NCI-H446 treated with DMSO at 0.1 percent for 48 hours (cell line): Measurements from ENCODE around the gene SLC30A5.
"Not testable (repeated sequence)": the region's sequence is repeated elsewhere in the genome, so short reads cannot be mapped to it uniquely, and the experiment has no call there.

Experiments
- DNase-seq: peaks from one replicate; lab custom pipeline; 2025; lab: John Stamatoyannopoulos, UW

Gene SLC30A5

GRCh38 chr5:69105996-69106906 is 12.4 kb downstream of the SLC30A5 start:
- DNase-seq = no peak

DNA sequence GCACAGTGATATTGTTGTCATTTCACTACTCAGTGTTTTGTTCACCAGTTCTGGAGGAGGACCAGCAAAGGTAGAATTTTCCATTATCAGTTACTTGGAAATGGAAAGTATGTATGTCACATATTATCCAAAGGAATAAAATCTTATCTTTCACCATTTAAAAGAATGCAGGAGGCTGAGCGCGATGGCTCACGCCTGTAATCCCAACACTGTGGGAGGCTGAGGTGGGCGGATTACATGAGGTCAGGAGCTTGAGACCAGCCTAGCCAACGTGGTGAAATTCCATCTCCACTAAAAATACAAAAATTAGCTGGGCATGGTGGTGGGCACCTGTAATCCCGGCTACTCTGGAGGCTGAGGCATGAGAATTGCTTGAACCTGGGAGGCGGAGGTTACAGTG is 14.6 kb downstream of the SLC30A5 start:
- DNase-seq = not testable (repeated sequence)

DNA sequence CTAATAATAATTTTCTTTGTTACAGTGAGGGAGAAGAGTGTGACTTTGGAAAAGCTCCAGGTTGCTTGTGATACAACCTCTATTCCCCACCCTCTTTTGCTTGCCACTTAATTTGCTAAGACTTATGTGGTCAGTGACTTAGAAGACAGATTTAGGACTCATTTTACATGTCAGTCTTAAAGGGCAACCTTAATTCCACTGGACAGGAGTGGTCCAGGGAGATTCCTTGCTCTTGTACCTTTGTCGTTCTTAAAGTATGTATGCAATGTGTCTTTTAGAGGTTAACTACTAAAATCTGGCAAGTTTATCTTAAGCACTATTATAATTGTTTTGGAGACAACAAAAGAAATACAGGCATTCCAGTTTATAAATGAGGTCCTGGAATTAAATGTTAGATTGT is 20.0 kb downstream of the SLC30A5 start:
- no peak for DNase-seq

- DNase-seq = no peak
These were observed 21.7 kb downstream of the SLC30A5 start for GRCh38 chr5:69115526-69115925.

- DNase-seq = no peak
These were observed 35.6 kb downstream of the SLC30A5 start for GRCh38 chr5:69129413-69129812.

- DNase-seq = no peak
These were observed 36.4 kb downstream of the SLC30A5 start for GRCh38 chr5:69130241-69130640.

GRCh38 chr5:69131304-69131703 is 37.5 kb downstream of the SLC30A5 start:
- no peak for DNase-seq

DNA sequence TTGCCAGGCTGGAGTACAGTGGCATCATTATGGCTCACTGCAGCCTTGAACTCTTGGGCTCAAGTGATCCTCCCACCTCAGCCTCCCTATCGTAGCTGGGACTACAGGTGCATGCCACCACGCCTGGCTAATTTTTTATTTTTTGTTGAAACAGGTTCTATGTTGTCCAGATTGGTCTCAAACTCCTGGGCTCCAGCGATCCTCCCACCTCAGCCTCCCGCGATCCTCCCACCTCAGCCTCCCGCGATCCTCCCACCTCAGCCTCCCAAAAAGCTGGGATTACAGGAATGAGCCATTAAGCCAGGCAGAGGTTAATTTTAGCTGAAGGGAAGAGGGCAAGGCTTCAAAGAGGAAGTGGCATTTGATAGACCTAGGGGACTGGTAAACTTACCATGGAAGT is 40.3 kb downstream of the SLC30A5 start:
- no peak for DNase-seq

DNA sequence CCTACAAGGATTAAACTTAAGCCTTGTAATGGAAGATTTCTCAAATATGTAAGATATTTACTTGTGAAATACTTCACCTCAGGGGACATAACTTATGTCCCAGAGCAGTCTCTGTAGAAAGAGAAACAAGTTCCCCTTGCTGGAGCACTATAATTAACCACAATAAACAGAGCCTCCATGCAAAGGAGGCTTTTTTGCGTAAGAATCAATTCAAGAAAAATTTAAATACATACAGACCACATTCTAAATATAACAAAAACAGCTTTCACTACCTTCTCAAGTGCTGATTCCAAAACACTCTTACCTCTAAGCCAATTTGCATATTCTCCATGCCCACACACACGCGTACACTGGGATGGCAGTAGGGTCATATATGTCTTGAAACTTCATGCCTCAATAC is 42.5 kb downstream of the SLC30A5 start:
- no peak for DNase-seq

- not testable (repeated sequence) for DNase-seq
These were observed 43.4 kb downstream of the SLC30A5 start for GRCh38 chr5:69137208-69137607.

DNA sequence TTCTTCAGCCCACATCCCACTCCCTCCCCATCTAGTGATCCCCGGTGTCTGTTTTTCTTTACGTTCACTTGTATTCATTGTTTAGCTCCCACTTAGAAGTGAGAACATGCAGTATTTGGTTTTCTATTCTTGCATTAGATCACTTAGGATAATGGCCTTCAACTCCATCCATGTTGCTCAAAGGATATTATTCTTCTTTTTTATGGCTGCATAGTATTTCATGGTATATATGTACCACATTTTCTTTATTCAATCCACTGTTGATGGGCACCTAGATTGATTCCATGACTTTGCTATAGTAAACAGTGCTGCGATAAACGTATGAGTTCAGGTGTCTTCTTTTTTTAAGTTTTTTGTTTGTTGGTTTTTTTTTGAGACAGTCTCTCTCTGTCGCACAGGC is 44.0 kb downstream of the SLC30A5 start:
- no peak for DNase-seq

- DNase-seq = no peak
These were observed 45.0 kb downstream of the SLC30A5 start for GRCh38 chr5:69138766-69139165.

GRCh38 chr5:69140239-69140638 is 46.4 kb downstream of the SLC30A5 start:
- DNase-seq = not testable (repeated sequence)

DNA sequence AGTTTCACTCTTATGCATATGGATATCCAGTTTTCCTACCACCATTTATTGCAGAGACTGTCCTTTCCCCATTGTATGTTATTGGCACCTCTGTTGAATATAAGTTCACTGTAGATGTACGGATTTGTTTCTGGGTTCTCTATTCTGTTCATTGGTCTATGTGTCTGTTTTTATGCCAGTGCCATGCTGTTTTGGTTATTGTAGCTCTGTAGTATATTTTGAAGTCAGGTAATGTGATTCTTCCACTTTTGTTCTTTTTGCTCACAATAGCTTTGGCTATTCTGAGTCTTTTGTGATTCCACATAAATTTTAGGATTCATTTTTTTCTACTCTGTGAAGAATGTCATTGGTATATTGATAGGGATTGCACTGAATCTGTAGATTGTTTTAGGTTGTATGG is 47.0 kb downstream of the SLC30A5 start:
- no peak for DNase-seq

DNA sequence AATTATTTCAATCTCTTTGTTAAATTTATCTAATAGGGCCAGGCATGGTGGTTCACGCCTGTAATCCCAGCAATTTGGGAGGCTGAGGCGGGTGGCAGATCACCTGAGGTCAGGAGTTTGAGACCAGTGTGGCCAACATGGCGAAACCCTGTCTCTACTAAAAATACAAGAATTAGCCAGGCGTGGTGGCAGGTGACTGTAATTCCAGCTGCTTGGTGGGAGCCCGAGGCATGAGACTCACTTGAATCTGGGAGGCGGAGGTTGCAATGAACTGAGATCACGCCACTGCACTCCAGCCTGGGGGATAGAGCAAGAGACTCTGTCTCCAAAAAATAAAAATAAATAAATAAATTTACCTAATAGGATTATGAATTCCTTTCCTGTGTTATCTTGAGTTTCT is 54.8 kb downstream of the SLC30A5 start:
- not testable (repeated sequence) for DNase-seq

- no peak for DNase-seq
These were observed 55.3 kb downstream of the SLC30A5 start for GRCh38 chr5:69148981-69149675.

- DNase-seq = no peak
These were observed 55.8 kb downstream of the SLC30A5 start for GRCh38 chr5:69149676-69150010.

GRCh38 chr5:69152731-69153130 is 58.9 kb downstream of the SLC30A5 start:
- DNase-seq = no peak

DNA sequence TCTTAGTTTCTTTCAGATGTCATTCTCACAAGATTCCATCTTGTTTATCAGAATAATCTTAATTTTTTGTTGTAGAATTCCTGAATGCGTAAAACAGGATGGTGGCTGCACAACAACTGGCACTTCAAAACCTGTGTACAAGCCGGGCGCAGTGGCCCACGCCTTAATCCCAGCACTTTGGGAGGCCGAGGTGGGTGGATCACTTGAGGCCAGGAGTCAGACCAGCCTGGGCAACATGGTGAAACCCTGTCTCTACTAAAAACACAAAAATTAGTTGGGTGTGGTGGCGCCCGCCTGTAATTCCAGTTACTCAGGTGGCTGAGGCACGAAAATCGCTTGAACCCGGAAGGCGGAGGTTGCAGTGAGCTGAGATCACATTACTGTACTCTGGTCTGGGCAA is 62.6 kb downstream of the SLC30A5 start:
- DNase-seq = no peak

GRCh38 chr5:69158039-69158438 is 64.2 kb downstream of the SLC30A5 start:
- no peak for DNase-seq

GRCh38 chr5:69160651-69161050 is 66.8 kb downstream of the SLC30A5 start:
- no peak for DNase-seq

DNA sequence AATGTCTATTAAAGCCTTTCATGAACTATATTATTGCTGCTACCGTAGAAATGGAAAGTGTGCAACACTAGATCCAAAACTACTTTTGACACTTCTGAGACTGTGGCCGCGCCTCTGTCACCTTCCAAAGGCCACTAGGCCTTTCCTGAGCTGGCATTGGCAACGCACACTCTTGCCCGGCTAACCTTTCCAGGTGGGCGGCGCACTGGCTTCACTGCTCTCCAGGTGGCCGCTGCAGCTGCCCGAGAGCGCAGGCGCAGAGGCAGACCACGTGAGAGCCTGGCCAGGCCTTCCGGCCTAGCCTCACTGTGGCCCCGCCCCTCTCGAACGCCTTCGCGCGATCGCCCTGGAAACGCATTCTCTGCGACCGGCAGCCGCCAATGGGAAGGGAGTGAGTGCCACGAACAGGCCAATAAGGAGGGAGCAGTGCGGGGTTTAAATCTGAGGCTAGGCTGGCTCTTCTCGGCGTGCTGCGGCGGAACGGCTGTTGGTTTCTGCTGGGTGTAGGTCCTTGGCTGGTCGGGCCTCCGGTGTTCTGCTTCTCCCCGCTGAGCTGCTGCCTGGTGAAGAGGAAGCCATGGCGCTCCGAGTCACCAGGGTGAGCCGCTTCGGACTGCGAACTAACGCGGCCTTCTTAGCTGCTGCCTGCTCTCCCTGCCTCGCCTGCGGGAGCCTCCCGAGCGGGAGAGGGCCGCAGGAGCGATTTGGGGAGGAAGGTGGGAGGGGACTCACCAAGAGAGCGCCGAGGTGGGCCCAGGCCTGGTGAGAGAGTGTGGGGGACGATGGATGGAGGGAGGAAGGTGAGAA is 73.1 kb downstream of the SLC30A5 start, which contains the start of gene CCNB1:
CCNB1 (plus strand) TSS at position 465 of the 807 bp plus-strand sequence; CDS start at position 578, 113 bp downstream.
- DNase-seq = peak; percentile 89

- no peak for DNase-seq
These were observed 73.7 kb downstream of the SLC30A5 start for GRCh38 chr5:69167493-69167855.
